ENCODE results near the gene RNGTT.

Gene RNGTT

GRCh38 chr6:88655586-88655985 lies 307.8 kb downstream of the RNGTT start:
- in situ Hi-C loops (cut with HindIII; ENCODE audit: low pct_unique_long_range_greater_than_20kb, low sequenced_read_pairs) = no loop called here
- DNase-seq (ENCODE audit: low read depth in 1 of 2, low spot score in 1 of 2) = no peak
- TF ChIP-seq JUND (IDR thresholded peaks at IDR 0.05; ENCODE audit: low read depth) = no peak

DNA sequence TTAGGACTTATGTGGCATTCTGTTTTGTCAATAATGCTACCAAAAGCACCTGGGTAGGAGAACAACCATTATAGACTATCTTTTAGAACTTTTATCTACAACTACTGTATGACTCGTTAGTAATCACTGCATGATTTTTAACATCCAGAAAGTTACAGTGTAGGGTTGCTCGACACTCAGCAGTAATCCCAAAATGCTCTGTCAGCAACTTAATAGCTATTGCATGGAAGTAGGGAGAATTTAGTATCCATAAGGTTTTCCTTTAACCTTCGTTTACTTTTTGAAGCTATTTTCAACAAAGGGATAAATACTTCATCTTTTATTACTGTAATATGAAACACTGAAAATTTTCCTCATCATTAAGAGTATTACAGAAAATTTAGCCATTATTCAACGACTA lies 309.5 kb downstream of the RNGTT start:
- TF ChIP-seq JUND (IDR thresholded peaks at IDR 0.05; ENCODE audit: low read depth) = no peak
- no peak for DNase-seq (ENCODE audit: low read depth in 1 of 2, low spot score in 1 of 2)
- in situ Hi-C loops (cut with HindIII; ENCODE audit: low pct_unique_long_range_greater_than_20kb, low sequenced_read_pairs) = no loop called here

DNA sequence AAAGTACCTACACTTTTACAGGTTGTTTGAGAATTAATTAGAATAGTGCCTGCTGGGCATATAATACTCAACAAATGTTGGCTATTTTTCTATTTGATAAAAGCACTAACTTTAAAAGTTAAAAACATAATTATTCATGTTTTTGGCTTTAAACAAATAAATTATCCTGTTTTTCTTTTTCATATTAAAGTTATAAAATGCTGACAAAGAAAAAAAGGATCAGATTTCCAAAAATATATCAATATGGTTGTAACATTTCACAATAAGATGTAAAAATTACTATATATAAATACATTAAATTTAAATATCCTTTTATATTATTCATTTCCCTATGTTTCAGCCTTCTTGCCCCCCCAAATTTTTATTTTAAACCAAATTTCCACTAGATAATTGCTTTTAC lies 312.0 kb downstream of the RNGTT start:
- no peak for TF ChIP-seq JUND (IDR thresholded peaks at IDR 0.05; ENCODE audit: low read depth)
- no peak for DNase-seq (ENCODE audit: low read depth in 1 of 2, low spot score in 1 of 2)
- in situ Hi-C loops (cut with HindIII; ENCODE audit: low pct_unique_long_range_greater_than_20kb, low sequenced_read_pairs) = no loop called here

DNA sequence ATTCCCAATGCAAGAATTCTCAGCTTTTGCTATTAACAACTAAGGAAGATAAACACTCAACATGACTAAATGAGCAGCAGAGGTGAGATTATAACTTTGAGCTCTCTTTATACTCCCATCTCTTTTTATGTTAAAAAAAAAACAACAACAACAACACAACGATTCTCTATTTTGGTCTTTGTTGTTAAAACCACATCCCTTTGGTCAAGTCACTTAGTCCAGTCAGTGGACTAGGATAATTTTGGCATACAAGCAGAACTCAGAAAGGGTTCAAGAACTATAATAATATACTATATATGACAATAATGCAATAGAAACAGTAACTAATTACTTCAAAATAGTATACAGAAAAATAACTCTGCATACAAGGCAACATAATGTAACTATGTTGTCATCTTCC lies 312.4 kb downstream of the RNGTT start:
- no peak for DNase-seq (ENCODE audit: low read depth in 1 of 2, low spot score in 1 of 2)
- TF ChIP-seq JUND (IDR thresholded peaks at IDR 0.05; ENCODE audit: low read depth) = no peak
- in situ Hi-C loops (cut with HindIII; ENCODE audit: low pct_unique_long_range_greater_than_20kb, low sequenced_read_pairs) = no loop called here

DNA sequence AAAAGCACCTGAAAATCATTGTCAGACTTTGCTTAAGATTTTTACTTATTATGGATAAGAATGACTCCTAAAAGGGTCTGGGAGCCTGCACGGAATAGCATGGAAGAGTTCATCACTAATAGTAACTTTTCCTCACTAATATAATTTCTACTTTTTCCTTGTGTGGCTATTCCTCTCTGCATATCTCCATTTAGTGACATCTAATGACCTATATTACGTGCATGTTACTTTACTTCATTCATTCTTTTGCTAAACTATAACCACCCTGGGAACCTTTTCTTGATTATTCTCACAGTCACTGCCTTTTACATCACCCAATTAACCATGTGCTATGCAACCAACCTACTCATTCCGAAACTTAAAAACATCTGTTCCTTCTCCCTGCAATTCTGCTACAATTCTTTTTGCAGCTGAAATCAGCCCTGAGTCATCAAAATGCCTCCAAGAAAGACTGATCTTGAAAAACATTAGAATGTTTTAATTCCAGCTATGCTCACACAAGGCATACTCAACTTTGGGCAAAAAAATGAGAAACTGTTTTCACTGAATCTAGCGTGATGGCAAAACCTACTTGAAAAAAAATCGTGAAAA lies 313.3 kb downstream of the RNGTT start:
- no peak for DNase-seq (ENCODE audit: low read depth in 1 of 2, low spot score in 1 of 2)
- in situ Hi-C loops (cut with HindIII; ENCODE audit: low pct_unique_long_range_greater_than_20kb, low sequenced_read_pairs) = no loop called here

GRCh38 chr6:88641178-88641903 lies 322.1 kb downstream of the RNGTT start:
- no peak for DNase-seq (ENCODE audit: low read depth in 1 of 2, low spot score in 1 of 2)
- in situ Hi-C loops (cut with HindIII; ENCODE audit: low pct_unique_long_range_greater_than_20kb, low sequenced_read_pairs) = no loop called here
- no peak for TF ChIP-seq JUND (IDR thresholded peaks at IDR 0.05; ENCODE audit: low read depth)

More for the DNA sequence above, 313.3 kb downstream of the RNGTT start:
- no peak for TF ChIP-seq JUND (IDR thresholded peaks at IDR 0.05; ENCODE audit: low read depth)

DNA sequence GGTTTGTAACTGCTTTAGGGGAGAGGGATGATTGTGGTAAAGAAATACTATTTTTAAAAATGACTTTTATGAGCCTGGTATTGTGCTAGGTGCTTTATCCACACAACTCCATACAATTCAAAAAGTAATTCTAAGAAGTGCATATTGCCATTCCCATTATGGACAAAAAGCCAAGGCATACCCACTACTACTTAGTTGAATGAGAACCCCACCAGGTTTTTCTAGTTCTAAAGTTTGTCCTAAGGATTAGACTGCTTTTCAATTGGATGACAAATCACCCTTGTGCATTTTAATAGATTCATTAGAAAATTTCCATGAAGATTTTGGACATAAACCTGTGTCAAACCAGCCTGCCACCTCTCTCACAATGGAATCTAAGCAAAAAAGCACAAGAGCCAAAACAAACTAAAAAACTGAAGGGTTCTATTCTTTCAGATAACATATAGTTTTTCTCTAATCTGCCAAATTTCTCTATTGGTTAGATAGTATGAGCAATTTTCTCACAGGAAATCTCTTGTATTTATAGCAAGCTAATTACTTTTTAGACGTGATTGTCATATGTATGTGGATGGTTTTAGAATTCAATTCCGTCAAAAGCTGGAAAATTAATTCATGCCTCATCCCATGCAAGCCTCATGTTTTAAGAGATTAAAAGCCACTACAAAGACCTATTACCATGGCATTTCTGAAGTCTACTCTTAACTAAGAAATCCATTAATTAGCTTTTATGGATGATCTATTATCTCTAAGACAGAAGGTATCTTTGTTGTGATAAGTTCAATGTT lies 325.5 kb downstream of the RNGTT start:
- no peak for DNase-seq (ENCODE audit: low read depth in 1 of 2, low spot score in 1 of 2)

GRCh38 chr6:88636871-88637270 lies 326.5 kb downstream of the RNGTT start:
- in situ Hi-C loops (cut with HindIII; ENCODE audit: low pct_unique_long_range_greater_than_20kb, low sequenced_read_pairs) = no loop called here
- no peak for TF ChIP-seq JUND (IDR thresholded peaks at IDR 0.05; ENCODE audit: low read depth)
- no peak for DNase-seq (ENCODE audit: low read depth in 1 of 2, low spot score in 1 of 2)

More for the DNA sequence above, 325.5 kb downstream of the RNGTT start:
- in situ Hi-C loops (cut with HindIII; ENCODE audit: low pct_unique_long_range_greater_than_20kb, low sequenced_read_pairs) = no loop called here
- no peak for TF ChIP-seq JUND (IDR thresholded peaks at IDR 0.05; ENCODE audit: low read depth)

GRCh38 chr6:88633782-88634181 lies 329.6 kb downstream of the RNGTT start:
- no peak for TF ChIP-seq JUND (IDR thresholded peaks at IDR 0.05; ENCODE audit: low read depth)
- in situ Hi-C loops (cut with HindIII; ENCODE audit: low pct_unique_long_range_greater_than_20kb, low sequenced_read_pairs) = no loop called here
- no peak for DNase-seq (ENCODE audit: low read depth in 1 of 2, low spot score in 1 of 2)

DNA sequence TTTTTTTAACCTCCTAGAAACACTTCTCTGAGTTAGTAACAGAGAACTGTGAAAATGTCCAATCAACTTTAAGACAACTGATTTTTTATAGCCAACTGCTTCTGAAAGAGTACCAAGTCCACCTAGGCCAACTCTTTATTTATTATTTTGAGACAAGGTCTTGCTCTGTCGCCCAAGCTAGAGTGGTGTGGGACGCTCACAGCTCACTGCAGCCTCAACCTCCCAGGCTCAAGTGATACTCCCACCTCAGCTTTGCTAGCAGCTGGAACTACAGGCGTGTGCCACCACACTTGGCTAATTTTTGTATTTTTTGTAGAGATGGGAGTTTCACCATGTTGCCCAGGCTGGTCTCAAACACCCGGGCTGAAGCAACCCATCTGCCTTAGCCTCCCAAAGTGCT lies 331.6 kb downstream of the RNGTT start:
- TF ChIP-seq JUND (IDR thresholded peaks at IDR 0.05; ENCODE audit: low read depth) = no peak
- no peak for DNase-seq (ENCODE audit: low read depth in 1 of 2, low spot score in 1 of 2)
- in situ Hi-C loops (cut with HindIII; ENCODE audit: low pct_unique_long_range_greater_than_20kb, low sequenced_read_pairs) = no loop called here

- in situ Hi-C loops (cut with HindIII; ENCODE audit: low pct_unique_long_range_greater_than_20kb, low sequenced_read_pairs) = no loop called here
- DNase-seq (ENCODE audit: low read depth in 1 of 2, low spot score in 1 of 2) = no peak
- TF ChIP-seq JUND (IDR thresholded peaks at IDR 0.05; ENCODE audit: low read depth) = no peak
Observed at GRCh38 chr6:88629838-88630494, 333.5 kb downstream of the RNGTT start.

DNA sequence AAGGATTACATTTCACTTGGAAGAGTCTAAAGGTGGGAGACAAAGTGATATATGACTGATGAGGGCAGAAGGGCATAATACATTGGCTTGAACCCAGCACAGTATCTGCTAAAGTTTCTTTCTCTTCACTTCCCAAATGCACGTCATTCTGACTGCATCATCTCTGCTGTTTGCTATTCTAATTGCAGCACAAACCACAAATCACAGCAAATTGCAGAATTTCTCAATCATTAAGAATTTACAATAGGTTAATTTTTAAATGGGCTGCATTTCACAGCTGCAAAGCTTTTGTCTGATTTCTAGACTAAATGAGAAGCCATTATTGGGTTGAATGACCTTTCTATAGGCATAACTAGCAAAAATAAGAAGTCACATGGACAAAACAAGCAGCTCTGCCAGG lies 337.0 kb downstream of the RNGTT start:
- no peak for DNase-seq (ENCODE audit: low read depth in 1 of 2, low spot score in 1 of 2)
- TF ChIP-seq JUND (IDR thresholded peaks at IDR 0.05; ENCODE audit: low read depth) = no peak
- in situ Hi-C loops (cut with HindIII; ENCODE audit: low pct_unique_long_range_greater_than_20kb, low sequenced_read_pairs) = no loop called here

- no peak for DNase-seq (ENCODE audit: low read depth in 1 of 2, low spot score in 1 of 2)
- in situ Hi-C loops (cut with HindIII; ENCODE audit: low pct_unique_long_range_greater_than_20kb, low sequenced_read_pairs) = no loop called here
- no peak for TF ChIP-seq JUND (IDR thresholded peaks at IDR 0.05; ENCODE audit: low read depth)
Observed at GRCh38 chr6:88623531-88623930, 339.9 kb downstream of the RNGTT start.
